ENCODE measurements around the gene RUBCNL.
A peak's percentile ranks its signal among the peaks of the same experiment; 100 is the strongest.

Gene RUBCNL

DNA sequence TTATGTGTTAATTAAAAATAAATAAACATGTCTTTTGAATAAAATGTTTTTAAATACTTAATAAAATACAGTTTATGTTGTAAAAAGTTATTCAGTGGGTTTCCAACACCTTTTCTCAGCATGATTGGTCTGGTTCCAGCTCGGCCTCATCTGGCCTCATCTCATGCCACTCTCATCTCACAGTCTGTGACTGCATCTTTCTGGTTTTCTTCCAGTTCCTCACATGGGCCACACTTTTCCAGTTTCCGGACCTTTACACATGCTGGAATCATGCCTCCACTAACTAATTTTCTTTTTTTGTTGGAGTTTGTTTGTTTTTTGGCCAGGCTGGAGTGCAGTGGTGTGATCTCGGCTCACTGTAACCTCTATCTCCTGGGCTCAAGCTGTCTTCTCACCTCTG is 82.5 kb downstream of the RUBCNL start:
- no peak for DNase-seq (ENCODE audit: low read depth)

DNA sequence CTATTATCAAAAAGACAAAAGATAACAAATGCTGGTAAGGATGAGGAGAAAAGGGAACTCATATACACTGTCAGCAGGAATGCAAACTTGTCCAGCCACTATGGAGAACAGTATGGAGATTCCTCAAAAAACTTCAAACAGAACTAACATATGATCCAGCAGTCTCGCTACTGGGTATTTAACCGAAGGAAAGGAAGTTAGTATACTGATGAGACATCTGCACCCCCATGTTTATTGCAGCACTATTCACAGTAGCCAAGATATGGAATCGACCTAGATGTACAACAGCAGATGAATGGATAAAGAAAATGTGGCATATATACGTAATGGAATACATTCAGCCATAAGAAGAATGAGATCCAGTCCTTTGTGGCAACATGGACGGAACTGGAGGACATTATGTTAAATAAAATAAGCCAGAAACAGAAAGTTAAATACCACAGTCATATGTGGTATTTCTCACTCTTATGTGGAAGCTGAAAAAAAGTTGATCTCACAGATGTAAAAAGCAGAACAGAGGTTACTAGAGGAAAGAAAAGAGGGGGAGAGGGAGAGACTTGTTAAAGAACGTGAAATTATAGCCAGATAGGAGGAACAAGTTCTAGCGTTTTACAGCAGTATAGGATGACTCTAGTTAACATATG is 83.2 kb downstream of the RUBCNL start:
- no peak for DNase-seq (ENCODE audit: low read depth)

DNA sequence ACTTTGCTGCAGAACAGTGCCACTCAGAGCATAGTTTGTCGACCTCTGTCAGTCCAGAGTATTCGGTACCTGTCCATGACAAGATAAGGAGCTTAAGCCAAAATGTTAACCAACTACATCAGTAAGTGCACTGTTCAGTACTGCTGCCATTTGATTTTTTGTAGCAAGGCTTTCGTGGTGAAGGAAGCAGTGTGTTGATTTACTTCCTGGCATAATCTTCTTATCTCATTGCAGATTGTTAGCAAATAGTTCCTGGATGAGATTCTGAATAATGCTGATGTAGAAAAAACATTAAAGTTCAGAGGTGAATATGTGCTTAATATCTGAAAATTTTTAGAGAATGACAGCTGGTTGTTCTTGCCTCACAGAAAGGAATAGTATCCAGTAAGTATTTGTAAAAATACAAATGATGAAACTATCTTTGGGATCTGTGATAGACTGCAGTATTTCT is 89.7 kb downstream of the RUBCNL start:
- DNase-seq (ENCODE audit: low read depth) = no peak

DNA sequence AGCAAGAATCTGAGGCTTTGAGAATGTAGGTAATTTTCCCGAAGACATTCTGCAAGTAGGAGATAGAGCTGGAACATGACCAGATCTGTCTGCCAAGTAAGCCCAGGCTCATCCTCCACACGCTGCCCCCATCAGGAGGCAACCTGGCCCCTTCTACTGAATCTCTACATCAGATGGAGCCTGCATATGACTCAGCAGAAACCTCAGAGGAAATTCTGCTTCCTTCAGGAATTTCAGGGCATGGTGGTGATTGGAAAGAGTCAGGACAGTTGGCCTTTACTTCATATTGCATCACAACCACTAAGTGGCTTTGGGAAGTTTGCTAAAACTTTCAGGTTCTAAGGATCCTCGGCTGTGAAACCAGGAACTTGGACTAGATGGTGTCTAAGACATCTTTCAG is 90.1 kb downstream of the RUBCNL start:
- peak; percentile 86 for DNase-seq (ENCODE audit: low read depth)

DNA sequence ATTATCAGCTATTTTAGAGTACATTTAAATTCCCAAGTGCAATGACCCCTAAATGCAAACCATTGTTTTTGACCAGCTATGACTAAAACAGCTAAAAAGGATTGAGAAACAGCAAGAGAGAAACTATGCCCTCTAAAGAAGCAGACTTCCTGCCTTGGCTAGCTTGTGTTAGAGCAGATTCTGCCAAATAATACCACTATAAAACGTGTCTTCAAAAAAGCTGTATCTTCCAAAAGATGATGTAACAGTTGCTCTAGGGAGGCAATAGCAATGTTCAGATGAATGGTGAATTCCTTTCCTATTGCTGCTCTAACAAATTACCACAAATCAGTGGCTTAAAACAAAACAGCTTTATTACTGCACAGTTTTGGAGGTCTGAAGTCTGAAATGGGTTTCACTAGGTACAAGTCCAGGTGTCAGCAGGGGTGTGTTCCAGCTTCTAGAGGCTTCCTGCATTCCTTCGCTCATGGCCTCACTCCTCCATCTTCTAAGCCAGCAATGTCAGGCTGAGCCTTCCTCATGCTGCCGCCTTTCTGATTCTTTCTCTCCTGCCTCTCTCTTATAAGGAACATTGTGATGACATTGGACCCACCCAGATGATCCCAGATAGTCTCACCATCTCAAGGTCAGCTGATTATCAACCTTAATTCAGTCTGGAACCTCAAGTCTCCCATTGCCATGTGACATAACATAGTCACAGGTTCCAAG is 90.8 kb downstream of the RUBCNL start:
- peak; percentile 97 for DNase-seq (ENCODE audit: low read depth)

DNA sequence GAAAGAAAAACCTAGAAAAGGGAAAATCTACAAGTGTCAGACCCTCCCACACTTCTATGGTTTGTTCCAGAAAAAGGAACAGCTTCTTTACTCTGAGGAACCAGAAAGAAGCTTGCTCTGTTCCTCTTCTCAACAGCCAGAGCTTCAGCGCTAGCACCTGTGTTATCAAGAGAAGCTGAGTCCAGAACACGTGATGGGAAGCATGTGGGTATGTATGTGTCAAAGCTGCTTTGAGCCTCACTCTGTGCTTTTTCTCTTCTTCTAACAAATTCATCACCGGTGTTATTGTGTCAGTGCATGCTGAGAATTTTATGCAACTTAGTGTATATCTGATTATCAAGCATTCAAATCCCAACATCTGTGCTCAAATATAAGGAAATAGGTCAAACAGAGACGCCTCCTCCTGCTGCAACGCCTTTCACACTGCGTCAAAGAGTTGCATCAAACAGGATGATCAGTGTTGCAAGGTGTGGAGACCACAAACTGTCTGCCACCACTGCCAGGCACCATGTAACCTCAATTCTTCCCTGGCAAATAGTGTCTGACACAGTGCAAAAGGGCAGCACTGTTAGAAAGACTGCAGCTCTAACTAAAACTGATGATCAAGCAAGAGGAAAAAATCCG is 91.4 kb downstream of the RUBCNL start:
- DNase-seq (ENCODE audit: low read depth) = no peak

DNA sequence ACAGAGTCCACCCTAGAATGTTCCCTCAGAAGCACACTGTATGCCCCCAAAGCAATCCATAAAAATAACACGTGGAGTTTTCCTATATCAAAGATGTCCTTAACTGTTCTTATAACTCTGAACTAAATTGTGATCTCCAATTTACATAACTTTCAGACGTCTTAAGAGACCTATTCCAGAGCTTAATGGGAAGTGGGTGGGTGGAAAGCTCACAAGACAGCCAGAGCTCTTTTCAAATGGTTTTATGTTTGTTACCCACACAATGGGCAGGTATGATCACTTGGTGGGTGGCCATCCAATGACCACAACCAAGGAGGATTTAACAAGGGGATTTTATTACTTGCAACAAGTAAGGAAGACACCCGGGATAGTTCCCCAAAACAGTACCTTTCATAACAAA is 93.6 kb downstream of the RUBCNL start:
- no peak for DNase-seq (ENCODE audit: low read depth)

Measured in stromal cell of bone marrow (primary cell).